ENCODE data around the gene CAMKK1.

The CAMKK1 gene

DNA sequence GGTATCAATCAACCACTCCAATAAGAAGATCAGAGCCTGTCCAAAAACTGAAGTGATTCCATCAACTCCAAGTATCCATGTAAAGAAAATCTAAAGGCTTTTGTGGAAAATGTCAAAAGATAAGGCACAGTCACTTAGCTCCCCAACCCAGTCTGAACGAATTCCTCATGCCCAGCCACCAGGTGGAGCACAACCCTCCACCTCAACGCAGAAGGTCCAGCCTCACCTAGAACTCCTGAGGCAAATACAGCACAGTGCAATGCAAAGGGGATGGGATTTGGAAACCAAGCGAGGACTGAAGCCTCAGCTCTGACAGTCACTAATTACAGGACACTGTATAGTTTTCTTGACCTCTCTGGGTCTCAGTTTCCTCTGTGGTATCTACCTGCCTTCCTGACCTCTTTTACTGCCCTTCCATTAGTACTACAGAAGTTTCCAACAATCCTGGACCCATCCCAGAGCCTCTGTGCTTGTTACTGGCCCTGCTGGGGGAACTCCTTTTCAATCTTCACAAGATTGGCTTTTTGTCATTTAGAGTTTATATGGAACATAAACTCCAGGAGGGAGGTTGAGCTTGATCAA is 48.8 kb downstream of the CAMKK1 start:
- DNase-seq = peak; percentile 67

DNA sequence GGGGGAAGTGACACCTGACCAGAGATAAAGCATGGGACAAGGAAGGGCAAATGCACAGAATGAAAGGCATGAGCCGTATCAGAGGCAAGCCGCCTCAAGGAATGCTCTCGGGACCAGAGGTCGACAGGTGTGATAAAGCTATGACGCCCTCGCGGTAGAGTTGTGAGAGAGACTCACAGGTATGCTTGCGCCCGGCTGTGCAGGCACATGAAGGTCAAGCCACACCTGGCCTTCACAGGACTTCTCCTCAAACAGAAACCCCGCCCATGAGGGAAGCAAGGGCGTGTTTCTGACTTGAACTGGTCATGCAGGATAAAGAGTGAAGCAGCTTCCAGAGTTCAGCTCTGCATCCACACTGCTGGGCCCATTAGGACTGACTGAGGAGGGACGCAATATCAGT is 54.6 kb downstream of the CAMKK1 start:
- DNase-seq = no peak

DNA sequence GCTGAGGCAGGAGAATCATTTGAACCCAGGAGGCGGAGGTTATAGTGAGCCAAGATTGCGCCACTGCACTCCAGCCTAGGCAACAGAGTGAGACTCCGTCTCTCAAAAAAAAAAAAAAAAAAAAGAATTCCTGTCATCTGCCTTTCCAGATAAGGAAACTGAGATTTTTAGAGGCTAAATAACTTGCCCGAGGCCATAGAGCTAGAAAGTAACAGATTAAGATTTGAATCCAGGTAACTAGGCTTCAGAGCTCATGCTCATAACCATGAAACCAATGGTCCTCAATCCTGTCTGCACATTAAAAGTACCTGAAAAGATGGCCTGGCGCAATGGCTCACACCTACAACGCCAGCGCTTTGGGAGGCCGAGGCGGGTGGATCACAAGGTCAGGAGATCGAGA is 56.3 kb downstream of the CAMKK1 start:
- no peak for DNase-seq

DNA sequence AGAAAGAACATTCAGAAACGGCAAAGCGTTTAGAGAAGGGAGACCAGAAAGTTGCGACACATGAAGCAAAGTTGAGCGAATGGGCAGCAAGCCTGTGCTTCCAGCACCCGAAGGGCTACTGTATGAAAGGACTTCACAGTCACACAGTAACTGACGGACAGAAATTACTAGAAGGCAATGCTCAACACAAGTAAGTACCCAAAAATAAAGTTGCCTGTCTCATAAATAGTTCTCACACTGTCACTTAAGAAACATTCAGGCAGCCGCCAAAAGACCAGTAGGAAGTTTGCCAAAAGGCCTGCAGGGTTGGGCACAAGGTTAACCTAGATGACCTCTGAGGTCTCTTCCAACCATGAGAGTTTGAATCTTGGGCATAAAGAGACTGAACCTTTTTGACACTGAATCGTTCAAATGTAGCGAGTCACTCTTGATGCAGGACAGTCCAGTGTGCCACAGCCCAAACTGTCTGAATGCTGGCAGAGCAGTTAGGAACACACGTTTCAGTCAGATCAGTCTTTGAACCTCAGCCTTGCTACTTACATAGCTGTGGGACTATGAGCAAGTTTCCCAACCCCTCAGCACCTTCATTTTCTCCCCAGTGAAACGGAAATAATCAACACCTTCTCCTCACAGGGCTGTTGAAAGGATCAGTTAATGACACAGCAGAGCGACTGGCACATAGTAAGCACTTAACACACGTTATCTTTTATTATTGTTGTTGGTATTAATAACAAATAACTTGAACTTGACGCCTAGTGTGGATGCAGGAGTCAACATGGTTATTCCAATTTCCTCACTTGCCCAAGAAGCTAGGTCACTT is 57.2 kb downstream of the CAMKK1 start:
- DNase-seq = no peak

DNA sequence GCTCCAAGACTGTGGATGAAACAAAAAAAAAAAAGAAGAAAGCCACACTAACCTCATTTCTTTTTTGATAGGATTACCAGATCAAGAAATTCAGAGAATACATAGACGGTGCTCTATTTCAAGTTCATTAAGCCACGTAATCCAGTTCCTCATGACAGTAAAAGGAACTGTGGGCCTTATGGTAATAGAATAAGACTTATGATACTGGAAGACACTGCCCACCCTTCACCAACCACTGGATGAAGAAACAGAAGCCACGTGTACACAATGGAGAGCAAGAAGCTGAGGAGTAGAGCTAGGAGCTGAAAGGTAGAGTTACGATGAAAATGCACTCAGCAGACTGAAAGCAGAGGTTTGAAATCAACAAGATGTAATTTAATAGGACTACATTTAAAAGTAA is 58.0 kb downstream of the CAMKK1 start:
- DNase-seq = no peak

DNA sequence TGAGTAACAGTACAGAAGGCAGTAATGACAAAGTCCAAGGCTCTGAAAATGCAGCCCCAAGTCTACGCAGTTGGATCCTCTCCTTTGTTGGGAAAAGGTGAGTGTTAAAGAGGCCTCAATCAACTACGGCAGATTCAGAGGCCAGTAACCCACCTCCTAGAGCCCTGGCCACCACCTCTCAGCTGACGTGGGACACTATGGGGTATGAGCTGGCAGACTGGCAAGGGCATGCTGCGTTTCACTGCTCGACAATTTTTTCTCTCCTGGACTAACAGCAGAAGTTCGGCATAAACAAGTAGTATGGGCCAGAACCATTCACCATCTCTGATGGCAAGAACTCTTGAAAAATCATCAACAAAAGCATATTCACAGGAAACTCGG is 64.0 kb downstream of the CAMKK1 start:
- no peak for DNase-seq

DNA sequence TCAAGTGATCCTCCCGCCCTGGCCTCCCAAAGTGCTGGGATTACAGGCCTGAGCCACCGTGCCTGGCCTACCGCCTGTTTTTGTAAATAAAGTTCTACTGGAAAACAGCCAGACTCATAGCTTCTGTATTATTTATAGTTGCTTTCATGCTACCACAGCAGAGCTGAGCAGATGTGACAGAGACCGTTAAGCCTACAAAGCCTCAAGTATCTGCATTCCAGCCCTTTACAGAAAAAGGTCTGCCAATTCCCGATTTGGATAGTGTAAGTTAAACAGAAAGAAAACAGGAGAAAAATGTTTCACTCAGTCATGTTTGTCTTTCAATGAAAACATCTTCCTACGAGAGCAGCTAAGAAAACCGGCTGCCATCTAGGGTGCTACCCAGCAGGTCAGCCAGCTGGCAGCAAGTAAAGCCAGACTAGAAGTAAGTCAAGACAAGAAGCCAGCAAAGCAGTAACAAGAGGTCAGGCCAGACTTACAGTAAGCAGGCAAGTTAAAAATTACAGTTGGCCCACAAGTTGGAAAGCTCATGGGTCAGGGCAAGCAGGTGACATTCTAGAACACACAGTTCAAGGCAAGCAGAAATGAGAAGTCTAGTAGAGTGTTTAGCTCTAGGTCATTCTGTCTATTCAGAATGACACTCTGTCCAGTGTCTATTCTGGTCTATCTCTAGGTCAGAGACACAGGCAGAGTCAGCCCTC is 64.6 kb downstream of the CAMKK1 start:
- DNase-seq = no peak

DNA sequence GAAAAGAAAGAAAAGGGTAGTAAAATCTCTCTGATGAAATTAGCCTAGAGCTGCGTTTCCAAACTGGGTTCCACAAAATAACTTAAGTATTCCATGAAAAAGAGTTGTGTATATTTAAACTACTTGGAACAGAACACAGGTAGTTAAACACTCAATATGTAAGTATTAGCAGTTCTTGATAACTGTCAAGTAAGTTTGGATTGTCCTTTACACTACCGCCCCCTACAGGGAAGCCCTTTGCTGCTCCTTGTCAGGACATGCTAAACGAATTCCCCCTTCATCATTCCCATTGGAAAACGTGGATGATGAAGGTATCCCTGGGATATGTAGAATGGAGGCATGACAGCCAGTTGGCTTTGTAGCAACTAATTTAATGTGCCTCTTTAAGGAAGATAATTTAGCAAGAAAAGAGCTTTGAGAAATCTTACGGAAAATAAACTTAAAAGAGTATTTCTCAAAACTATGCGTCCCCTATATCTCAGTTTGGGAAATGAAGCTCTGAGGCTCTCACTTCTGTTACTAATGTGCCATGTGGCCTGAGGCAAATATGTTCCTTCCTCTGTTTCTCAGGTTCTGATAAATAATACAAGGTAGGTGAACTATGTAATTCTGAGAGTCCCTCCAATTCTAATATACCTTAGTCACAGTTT is 65.6 kb downstream of the CAMKK1 start:
- peak; percentile 85 for DNase-seq

DNA sequence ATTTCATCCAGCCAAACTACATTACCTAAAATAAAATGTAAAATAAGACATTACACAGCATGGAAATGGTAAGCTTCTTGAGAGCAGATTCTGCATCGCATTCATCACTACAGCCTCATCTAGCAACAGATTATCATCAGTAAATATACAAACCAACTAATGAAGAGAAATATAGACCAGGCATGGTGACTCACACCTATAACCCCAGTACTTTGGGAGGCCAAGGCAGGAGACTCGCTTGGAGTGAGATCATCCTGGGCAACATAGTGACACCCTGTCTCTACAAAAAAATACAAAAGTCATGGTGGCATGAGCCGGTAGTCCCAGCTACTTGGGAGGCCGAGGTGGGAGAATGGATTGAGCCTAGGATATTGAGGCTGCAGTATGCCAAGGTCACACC is 66.7 kb downstream of the CAMKK1 start:
- DNase-seq = no peak

DNA sequence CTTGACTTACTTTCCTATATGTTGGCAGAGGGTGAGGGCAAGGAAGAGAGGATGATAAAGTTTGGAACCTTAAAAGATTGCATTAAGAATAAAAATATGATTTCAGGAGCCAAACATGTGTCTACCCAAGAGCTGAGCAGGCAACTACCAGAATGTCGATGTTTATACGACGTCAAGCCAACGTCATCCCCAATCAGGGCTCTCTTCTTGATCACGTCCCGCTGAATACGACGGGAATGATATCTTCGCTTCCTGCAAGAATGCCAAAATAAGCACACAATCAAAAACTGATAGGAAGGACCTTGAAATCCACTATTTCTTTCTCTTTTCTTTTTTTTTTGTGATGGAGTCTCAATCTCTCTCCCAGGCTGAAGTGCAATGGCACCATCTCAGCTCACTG is 71.8 kb downstream of the CAMKK1 start:
- no peak for DNase-seq

DNA sequence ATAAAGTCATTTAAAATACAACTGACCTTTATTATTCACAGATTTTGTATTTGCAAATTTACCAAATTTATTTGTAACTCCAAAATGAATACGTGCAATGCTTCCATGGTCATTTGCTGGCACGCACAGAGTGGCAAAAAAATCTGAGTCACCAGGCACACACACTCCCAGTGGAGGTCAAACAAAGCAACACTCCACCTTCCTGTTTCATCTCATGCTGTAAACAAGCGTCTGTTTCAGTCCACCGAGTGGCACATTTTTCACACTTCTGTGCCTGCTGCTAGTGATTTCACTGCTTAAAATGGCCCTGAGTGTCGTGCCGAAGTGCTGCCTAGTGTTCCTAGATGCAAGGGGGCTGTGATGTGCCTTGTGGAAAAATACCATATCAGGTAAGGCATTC is 74.1 kb downstream of the CAMKK1 start:
- DNase-seq = no peak

DNA sequence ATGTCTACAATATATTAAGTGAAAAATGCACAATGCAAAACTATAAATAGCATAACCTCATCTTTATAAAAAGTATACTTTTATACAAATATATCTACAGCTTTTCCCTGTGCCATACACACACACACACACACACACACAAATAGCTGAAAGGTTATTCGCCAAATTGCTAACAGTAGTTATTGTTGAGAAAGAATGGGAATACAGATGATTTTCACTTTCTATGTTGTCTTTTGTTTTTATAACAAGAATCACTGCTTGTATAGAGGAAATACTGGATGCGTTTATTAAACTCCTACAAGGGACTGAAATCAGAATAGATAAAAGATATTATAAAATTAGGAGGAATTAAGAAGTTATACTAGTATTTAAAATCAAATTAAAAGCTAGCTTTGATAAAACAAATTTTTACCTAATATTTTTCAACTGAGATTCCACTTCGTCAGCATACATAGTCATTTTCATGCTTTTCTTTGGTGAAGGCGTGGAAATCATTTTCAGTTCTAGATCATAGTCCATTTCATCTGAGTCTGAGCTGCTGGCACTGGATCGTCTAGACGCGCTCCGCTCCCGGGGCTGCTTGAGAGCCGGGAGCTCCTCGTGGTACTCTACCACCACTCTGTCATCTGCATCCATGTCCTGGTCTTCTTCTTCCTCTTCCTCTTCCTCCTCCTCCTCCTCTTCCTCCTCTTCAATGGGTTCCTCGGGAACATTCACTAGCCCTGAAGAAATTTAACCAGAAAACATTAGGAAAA is 74.8 kb downstream of the CAMKK1 start:
- no peak for DNase-seq

DNA sequence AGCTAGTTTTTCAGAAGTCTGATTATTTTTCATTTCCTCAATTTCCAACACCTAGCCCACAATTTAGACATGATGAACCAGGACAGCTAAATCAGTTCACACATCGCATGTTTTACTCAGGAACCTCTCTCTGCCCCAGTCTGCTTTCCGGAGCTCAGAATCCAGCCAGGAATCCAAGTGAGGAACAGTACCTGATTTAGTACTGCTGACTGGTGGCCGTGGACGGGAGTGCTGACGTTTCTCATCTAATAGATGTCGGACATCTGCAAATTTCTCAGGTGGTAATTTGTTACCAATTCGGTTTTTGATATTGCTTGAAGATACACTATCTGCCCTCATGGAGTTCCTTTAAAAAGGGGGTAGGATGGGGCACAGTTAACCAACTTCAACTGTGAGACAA is 76.9 kb downstream of the CAMKK1 start:
- DNase-seq = no peak

DNA sequence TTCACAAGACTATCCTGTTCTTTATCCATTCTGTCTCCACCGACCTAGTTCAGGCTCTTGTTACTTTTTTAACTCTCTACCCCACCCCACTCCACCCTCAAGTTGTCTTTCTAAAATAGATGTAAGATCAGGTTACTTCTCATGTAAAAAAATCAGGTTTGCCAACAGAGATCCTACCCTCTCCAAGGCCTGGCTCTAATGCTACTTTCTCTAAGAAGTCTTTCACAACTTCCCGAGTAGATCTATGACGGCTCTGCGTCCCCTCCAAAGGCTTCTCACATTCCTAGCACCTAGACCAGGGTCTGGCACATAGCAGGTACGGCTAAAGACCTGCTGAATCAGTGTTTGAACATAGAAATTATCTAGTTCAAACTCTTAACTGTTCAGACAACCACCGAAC is 77.7 kb downstream of the CAMKK1 start:
- no peak for DNase-seq

DNA sequence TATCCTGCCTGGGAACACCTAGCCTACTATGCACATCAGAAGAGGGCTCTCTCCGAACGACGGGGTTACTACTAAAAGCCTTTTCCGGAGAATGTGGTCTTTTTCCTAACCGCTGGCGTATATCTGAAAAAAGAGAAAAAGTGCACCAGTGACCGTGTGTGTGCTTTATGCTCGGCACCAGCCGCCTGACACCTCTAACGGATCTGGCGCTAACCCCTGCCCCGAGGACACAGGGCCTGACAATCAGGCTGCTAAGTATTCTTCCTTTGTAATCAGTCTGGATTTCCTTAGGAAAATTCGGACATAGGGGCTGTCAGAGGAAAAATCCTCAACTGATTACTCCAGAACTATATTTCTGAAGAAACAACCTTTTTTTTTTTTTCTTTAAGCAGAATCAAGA is 78.5 kb downstream of the CAMKK1 start:
- no peak for DNase-seq

DNA sequence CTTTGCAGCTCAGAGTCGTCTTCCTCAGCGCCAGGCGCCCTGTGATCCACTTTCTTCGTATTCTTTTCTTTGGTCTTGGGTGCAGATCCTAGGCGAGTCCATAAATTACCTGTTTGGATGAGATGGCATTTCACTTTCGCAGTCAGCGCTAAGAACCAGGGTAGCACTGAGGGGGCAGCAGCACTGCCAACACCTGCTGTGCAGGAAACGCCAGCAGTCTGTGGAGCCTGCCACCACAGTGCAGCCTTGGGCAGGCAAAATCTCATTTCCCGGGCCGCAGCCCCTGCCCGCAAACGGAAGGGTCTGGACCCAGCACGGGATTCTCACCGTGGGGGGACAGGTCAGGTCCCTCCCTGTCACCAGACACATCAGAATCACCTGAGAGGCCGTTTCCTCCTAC is 79.7 kb downstream of the CAMKK1 start:
- no peak for DNase-seq

DNA sequence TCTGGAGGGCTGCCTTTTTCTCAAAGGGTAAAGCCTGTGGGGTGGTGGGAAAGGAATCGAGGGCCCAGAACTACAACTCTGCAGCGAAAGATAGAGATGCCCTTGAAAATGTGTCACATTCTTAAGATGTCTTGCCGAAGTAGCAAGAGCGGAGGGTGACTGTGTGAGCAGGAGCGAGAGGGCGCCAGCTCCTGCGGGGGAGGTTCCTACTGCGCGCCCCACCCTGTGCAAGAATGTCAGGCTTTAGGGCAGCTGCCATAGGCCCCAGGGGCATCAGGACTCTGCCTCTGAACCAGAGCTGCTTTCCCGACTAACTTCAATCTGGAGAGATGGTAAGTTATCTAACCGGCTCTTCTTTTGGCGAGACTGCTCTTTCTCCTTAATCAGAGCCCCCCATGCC is 80.1 kb downstream of the CAMKK1 start:
- no peak for DNase-seq

DNA sequence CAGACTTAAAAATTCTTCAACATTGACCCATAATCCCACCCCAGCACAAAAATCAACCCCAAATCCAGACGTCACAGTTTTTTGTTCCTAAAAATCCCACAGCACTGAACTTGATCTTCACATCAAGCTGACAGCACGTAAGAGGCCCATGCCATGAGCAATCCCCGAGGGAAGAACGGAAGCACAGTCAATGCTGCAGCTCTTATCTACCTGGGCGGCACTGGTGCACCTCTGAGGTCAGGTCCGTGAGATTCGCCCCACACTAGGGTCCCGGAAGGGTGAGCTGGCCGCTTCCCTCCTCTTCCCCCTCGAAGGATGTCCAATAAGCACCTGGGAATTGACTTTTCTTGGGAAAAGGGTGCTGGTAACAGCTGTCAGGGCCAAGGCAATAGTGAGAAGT is 80.6 kb downstream of the CAMKK1 start:
- DNase-seq = no peak
